Forelimb muscle (tissue), 1 donor: ENCODE data around the gene CAMTA1. TPM values are rescaled to one million over a fixed set of nuclear protein-coding genes. Genes with fewer than 3 reads are reported as not detected.

Experiments used
- DNase-seq: peaks from one replicate; pipeline ENCODE4 v3.0.0-alpha.2; 2013; ENCODE audit warnings: low read depth
- polyA plus RNA-seq: library from polyadenylated mRNA; unstranded; fragments of 120-200 nt; gene quantifications from one replicate; pipeline ENCODE4 v1.2.1, GENCODE V29; 2013; ENCODE audit not compliant: insufficient read length

CAMTA1 gene
- polyA plus RNA-seq, 1 donor, result 43.5 TPM

DNA sequence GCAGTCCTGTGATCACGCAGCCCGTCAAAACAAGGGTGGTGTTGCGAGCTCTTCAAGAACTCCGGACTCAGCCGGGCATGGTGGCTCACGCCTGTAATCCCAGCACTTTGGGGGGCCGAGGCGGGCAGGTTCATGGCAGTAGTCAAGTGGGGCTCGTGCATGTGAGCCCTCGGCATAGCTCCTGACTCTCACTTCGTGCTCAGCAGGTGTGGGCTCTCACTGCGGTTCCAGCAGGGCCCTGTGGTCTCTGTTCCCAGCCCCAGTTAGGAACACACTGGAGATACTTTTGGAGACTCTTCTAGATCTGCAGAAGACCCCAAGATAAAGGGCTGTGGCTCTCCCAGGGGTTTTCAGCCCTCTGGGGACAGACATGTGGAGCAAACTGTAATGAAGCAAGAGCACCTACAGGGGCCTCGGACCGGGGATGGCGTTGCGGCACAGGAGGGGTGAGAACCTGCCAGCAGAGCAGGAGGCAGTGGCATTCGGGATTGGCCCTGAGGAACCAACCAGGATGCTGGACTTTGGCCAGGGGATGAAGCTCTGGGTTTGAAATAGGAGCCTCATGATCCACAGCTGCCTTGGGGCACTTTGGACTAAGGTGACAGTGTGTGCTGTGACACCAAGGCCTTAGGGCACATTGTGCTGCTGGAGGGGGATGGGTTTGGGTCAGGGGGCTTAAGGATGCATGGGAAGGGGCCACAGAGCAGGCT, 443.2 kb downstream of the CAMTA1 start:
- no peak for DNase-seq

DNA sequence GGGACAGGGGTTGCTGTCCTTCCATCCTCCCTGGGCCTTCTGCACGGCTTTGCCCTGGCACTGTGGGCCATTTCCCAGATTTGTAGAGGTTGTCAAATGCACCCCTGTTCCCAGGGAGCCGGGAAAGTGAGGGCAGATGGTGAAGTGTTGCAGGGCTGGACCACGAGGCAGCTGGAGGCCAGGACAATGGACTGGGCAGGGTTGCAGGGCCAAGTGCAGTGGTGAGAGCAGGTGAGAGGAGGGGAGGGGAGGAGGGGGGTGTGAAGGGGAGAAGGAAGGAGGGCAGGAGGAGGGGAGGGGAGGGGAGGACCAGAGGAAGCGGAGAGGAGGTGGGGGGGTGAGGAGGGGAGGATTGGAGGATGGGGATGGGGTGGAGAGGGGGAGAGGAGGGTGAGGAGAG, 443.9 kb downstream of the CAMTA1 start:
- no peak for DNase-seq

GRCh38 chr1:7229696-7230631, 444.7 kb downstream of the CAMTA1 start:
- no peak for DNase-seq

DNA sequence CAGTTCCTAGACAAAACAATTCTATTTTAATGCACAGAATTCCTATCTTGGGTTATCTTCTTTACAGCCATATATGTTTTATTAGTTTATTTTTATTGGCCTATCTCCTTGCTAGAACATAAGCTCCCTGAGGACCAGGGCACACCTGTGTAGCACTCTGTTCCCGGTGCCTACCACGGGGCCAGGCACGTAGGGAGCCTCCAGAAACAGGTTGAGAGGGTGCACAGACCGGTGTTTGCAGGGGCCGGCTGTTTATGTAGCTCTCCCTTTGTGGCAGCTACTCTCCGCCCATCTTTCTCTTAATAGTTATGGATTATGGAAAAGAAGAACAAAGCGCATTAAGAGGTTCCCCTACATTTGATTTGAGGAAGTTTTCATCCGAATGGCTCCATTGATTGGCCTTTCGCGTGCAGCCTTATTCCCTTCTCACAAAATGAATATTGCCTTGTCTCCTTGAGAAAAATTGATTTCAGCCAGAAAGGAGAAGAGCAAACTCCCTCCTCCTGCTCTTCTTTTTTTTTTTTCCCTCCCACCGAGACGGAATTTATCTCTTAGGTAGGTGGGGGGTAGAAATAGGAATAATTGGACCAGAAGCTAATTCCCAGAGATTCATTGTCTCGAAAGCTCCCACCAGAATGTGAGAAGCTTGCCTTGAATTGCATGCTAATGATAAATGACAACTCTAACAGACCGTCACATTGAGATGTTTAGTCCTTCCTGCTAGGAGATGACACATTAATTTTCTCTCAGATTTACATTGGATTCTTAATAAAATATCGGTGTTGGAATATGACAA, 447.4 kb downstream of the CAMTA1 start:
- no peak for DNase-seq

- no peak for DNase-seq
Observed at GRCh38 chr1:7233237-7233540, 447.9 kb downstream of the CAMTA1 start.

DNA sequence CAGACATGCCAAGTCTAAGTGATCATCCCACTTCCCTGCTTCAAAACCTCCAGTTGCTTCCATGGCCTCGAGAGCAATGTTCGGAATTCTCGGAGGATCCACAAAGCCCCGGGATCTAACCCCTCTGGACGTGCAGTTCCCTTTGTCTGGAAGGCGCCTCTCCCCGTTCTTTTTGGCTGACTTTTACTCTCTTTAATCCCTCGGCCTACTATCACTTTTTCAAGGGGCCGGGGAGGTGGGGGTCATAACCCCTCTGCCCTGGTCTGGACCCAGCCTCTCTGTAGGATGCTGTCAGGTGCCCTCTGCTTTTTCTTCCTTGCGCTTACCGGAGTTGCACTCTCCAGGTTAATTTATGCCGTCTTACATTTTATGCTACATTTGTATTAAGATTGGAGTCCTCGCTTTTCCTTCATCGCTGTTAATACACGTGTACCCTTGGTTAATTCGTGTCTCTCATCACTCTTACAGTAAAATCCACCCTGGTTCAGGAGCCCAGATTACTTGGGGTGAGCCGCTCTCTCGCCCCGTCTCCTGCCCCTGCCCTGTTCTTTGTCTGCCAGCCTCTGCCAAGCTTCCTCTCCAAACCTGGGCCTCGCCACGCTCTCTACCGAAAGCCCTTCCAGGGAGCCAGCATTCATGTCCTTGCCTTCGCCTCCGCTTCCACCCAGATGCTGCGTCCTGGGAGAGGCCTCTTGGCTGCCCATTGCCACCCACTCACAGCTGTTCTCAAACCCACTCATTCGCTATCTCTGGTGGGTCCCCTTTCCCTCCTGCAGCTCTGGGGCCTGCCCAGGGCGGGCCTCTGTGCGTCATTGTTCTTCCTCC, 448.6 kb downstream of the CAMTA1 start:
- DNase-seq, result no peak

- DNase-seq, result no peak
Observed at GRCh38 chr1:7234471-7234755, 449.2 kb downstream of the CAMTA1 start.

DNA sequence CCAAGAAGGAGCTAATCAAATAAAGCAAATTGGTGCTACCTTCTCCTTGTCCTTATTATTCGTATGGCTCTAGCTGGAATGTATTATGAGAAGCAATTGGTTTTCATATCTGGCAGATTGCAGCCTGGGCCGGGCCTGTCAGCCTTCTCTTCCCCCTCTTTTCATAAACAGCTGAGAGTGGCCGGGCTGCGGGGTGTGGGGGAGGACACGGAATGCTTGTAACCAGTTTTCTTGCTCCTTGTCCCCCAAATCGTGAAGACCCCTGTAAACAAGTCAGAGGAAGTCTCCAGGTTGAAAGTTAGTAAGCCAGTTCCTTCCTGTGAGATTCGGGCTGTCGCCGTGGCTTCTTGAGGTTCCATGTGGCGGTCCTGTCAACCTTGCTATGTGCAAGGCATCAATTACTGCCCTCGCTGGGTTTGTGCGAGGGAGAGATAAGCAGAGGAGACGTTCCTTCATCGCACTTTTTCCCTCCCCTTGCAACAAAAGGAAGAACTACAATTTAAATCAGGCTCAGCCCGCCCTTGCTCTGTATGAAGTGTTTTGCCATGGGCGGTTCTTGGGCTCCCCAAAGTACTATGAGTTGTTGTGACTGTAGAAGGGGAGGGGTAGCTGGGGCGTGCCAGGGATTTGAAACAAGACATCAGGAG, 450.7 kb downstream of the CAMTA1 start:
- no peak for DNase-seq

- no peak for DNase-seq
Observed at GRCh38 chr1:7236844-7237515, 451.7 kb downstream of the CAMTA1 start.

DNA sequence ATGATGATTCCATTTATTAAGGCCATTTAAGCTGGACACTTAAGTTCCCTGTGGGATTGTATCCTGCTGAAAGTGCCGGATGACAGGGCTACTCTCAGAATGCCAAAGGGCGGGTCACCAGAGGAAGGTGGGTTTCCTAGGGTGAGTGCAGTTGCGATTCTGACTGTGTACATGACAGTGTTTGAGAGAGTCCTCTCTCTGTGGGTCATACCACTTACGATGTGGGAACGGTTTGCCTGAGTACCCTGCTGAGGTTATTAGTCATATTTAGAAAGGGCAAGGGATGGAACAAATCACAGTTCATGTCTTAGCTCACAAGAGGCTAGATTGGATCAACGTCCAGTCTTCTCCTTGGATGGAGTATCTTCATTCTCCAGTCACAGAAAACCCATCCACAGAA, 461.9 kb downstream of the CAMTA1 start:
- no peak for DNase-seq

DNA sequence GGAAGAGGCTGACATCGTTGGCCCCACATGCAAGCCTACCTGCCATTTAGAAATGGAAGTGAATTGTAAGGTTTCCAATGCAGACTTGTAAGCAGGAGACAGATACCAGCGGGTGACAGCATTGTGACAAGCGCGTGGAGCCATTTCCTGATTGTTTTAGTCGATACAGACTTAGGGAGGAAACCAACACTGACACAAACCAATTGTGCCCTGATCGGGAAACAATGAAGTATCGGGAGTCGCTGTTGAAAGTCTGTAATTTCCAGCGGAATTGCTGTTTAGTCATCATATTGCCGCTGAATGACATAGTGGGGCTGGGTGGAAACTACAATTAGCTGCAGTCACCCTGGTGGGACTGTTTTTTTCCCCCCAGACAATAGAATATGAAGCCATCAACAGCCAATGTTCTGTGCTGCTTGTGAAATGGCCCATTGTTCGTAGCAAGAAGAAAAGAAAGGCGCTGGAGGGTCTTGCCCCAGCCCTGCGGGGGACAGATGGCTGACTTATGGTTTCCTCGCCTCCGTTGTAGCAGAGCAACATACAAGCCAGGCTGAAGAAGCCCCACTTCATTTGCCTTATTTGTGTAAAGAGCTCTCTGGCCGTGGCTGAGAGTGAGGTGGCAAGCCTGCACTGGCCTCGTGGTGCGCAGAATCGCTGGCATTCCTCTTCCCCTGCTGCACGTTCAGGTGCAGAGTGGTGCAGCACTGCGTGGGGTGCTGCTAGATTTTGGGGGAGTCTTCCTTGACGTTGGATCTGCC, 462.7 kb downstream of the CAMTA1 start:
- DNase-seq, result no peak

- DNase-seq, result no peak
Observed at GRCh38 chr1:7248549-7249199, 463.4 kb downstream of the CAMTA1 start.

DNA sequence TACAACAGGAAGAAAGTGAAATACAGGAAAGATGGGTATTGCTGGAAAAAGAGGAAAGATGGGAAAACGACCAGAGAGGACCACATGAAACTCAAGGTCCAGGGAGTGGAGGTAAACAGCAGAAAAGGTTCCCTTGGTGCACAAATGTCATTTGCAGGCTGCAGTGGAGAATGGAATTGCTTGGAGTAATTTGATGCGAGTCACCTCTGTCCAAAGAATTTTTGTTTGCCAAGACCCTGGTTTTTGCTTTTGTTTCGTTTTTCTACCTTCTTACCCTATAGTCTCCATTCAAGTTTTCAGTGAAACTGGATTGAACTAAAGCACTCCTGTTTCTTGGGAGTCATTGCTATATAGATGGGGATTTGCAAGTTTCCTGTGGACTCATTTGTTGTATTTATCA, 464.3 kb downstream of the CAMTA1 start:
- DNase-seq, result no peak

- no peak for DNase-seq
Observed at GRCh38 chr1:7250176-7250575, 464.9 kb downstream of the CAMTA1 start.

DNA sequence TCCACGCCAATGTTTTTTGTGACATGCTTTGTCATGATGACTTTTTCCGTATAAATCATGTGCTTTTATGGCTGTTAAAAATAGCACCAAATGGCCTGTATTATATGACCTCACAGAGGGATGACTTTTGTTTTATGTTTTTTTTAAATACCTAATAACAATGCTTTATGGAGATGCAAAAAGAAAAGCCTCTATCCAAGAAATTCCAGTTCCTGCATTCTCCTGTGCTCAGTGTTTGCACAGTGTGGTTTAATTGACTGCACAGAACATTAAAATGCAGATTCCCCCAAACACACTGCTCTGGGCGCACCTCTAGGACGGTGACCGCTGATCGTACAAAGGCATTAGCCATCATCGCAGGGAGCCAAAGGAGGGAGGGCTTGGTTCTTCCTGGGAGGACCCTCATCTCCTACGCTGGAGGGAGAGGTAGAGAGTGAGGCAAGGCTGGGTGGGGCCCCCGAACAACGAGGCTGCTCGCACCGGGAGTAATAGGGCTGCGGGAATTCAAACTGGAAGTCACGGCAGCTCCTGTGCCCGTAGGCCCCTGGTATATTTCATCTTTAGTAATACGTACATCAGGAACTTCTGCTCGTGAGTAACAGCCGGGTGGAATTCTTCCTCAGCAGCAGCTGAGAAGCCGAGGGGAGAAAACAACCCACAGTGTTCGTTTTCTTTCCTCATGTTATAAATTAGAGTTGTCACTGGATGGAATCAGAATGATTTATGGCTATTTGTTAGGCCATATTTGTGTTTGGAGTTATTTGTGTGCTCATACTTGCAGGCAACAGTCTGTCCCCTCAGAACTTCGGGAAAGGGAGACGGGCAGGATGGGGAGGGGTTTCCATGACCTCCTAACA, 465.6 kb downstream of the CAMTA1 start:
- no peak for DNase-seq

GRCh38 chr1:7251454-7251800, 466.2 kb downstream of the CAMTA1 start:
- no peak for DNase-seq

DNA sequence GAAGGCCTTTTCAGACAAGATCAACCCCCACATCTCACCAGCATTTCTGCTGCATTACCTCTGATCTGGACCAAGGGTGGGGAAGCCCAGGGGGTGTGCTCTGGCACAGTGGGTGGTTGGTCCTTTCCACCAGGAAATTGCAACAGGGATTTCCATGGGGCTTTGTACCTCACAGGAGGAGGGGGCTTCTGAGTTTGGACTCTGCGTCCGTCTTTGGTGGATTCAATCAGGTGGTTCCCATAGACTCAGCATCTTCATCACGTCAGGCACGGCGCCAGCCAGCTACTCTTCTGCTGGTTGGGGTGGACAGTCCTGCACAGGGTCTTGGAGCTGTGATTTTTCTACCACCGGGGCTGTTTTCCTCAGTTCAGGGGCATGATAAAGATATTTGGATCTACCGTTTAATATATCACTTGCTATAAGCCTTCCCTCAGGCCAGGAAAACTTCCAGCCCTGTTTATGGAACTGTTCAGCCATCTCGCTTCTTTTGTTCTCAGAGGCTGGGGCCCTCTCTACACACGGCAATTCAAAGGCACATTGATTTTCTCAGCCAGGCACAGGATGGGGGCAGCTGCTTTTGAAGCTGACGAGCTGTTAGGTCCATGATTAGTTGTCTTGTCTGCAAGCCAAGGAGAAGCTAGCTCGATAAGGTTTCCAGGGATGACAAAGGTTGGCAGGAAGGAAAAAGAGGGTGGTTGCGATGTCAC, 467.3 kb downstream of the CAMTA1 start:
- DNase-seq, result no peak

- DNase-seq, result no peak
Observed at GRCh38 chr1:7253118-7253480, 467.8 kb downstream of the CAMTA1 start.
